ENCODE measurements around the gene MOCS1.
A peak's percentile ranks its signal among the peaks of the same experiment; 100 is the strongest.

The MOCS1 gene

DNA sequence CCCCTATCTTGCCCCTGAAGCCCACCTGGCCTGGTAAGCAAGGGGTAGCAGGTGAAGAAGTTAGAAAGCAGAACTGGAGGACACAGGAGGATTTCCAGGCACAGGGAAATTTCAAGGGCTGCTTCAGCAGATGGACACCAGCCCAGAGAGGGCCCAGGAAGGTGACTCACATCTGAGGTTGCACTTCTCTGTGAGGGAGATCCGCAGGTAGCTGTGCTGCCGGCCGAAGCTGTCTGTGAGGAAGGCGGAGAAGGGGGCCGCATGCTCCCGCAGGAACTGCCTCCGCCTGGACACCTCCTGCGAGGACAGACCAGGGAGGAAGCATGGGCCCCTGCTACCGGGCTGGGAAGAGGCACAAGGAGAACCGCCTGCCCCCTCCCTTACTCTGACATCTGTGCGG, 7.1 kb downstream of the MOCS1 start:
- TF ChIP-seq CTCF (conservative IDR thresholded peaks at IDR 0.05; ENCODE audit: low read depth): no peak
- H3K27ac ChIP-seq: peak overlapping the region; percentile 40
- DNase-seq (ENCODE audit: low spot score): peak; percentile 75
- CTCF ChIA-PET: interaction anchor here (0.6 kb wide), 1 partner anchor 1479 kb away, joined by 3 read pairs; no protein-coding TSS in a partner anchor
- POLR2A ChIA-PET (ENCODE audit: low non-redundant PET): no interaction called here

GRCh38 chr6:39926668-39927067, 7.6 kb downstream of the MOCS1 start:
- CTCF ChIA-PET: interaction anchor here (0.5 to 0.6 kb wide), 2 partner anchors 72 to 1479 kb away, joined by 3 to 4 read pairs; no protein-coding TSS in a partner anchor
- peak; percentile 36 for DNase-seq (ENCODE audit: low spot score)
- POLR2A ChIA-PET (ENCODE audit: low non-redundant PET): no interaction called here
- no peak for TF ChIP-seq CTCF (conservative IDR thresholded peaks at IDR 0.05; ENCODE audit: low read depth)
- peak overlapping the region; percentile 40; the same call in 1 of the 2 replicates for H3K27ac ChIP-seq

GRCh38 chr6:39925931-39926290, 8.4 kb downstream of the MOCS1 start:
- no peak for DNase-seq (ENCODE audit: low spot score)
- ChIA-PET CTCF (no interaction called here), POLR2A (ENCODE audit: low non-redundant PET) (no interaction called here)
- no peak overlapping the region for H3K27ac ChIP-seq
- TF ChIP-seq CTCF (conservative IDR thresholded peaks at IDR 0.05; ENCODE audit: low read depth): no peak

GRCh38 chr6:39925191-39925930, 8.9 kb downstream of the MOCS1 start:
- no peak overlapping the region for H3K27ac ChIP-seq
- no peak for DNase-seq (ENCODE audit: low spot score)
- ChIA-PET POLR2A (ENCODE audit: low non-redundant PET) (no interaction called here), CTCF (no interaction called here)
- no peak for TF ChIP-seq CTCF (conservative IDR thresholded peaks at IDR 0.05; ENCODE audit: low read depth)

GRCh38 chr6:39924283-39924682, 10.0 kb downstream of the MOCS1 start:
- no peak overlapping the region for H3K27ac ChIP-seq
- no peak for TF ChIP-seq CTCF (conservative IDR thresholded peaks at IDR 0.05; ENCODE audit: low read depth)
- no peak for DNase-seq (ENCODE audit: low spot score)
- ChIA-PET POLR2A (ENCODE audit: low non-redundant PET) (no interaction called here), CTCF (interaction anchor here (0.6 kb wide), 2 partner anchors 616 to 690 kb away, joined by 3 to 4 read pairs; no protein-coding TSS in a partner anchor)

- CTCF ChIA-PET: interaction anchor here (0.6 kb wide), 2 partner anchors 617 to 690 kb away, joined by 3 to 4 read pairs; no protein-coding TSS in a partner anchor
- no peak for DNase-seq (ENCODE audit: low spot score)
- H3K27ac ChIP-seq: peak overlapping the region; percentile 2; the same call in 1 of the 2 replicates
- TF ChIP-seq CTCF (conservative IDR thresholded peaks at IDR 0.05; ENCODE audit: low read depth): no peak
- POLR2A ChIA-PET (ENCODE audit: low non-redundant PET): no interaction called here
Observed at GRCh38 chr6:39923861-39924260, 10.4 kb downstream of the MOCS1 start.
